Right lobe of liver (tissue), 6 donors: Measurements from ENCODE around the gene LAMC1. TPM values are rescaled to one million over a fixed set of nuclear protein-coding genes. Genes with fewer than 3 reads are reported as not detected.

Experiments used
- ATAC-seq, 4 donors: fragments of 200-7000 bp; cut with Tn5 transposase; one replicate each; pipeline ENCODE4 v1.9.1; 2020; ENCODE audit warnings: mild to moderate bottlenecking in 4 of 4, moderate library complexity in 4 of 4
- DNase-seq, 3 donors: peaks; one replicate each; pipeline ENCODE4 v3.0.0-alpha.2; 2020
- H3K27ac ChIP-seq, 3 donors: fragments of 200-600 bp; one replicate each; pipeline ENCODE4 v1.8.0; 2022
- H3K27me3 ChIP-seq, 2 donors: fragments of 200-600 bp; one replicate each; pipeline ENCODE4 v1.8.0; 2022
- H3K36me3 ChIP-seq, 4 donors: fragments of 200-600 bp; sonication (generic) in 1 of 4; one replicate each; pipeline versions ENCODE4 v1.5.1 to v1.8.0; 2017 to 2022; ENCODE audit warnings: control low read depth in 1 of 4
- H3K4me1 ChIP-seq, 4 donors: fragments of 200-600 bp; sonication (generic) in 1 of 4; one replicate each; pipeline versions ENCODE4 v1.5.1 to v1.8.0; 2017 to 2022; ENCODE audit warnings: control low read depth in 1 of 4
- H3K4me3 ChIP-seq, 3 donors: fragments of 200-600 bp; one replicate each; pipeline ENCODE4 v1.8.0; 2022
- H3K9me3 ChIP-seq, 4 donors: fragments of 200-600 bp; sonication (generic) in 1 of 4; one replicate each; pipeline versions ENCODE4 v1.5.1 to v1.8.0; 2017 to 2022; ENCODE audit warnings: control low read depth in 1 of 4
- POLR2A ChIP-seq: fragments of 450-650 bp; IDR thresholded peaks from one replicate; pipeline ENCODE4 v1.6.1; 2017; ENCODE audit warnings: antibody characterized with exemption, mild to moderate bottlenecking
- WGBS: methylation state at CpG from one replicate; pipeline ENCODE4 v1.1.6; 2018; ENCODE audit warnings: low coverage, low lambda C conversion rate; ENCODE audit not compliant: insufficient coverage; ENCODE audit errors: missing lambda C conversion rate; 5-methylcytosine and 5-hydroxymethylcytosine counted together
- intact Hi-C, 2 donors: fragments of 100-400 bp; cut with DNase I; formaldehyde crosslinking; loops; one replicate each; pipeline versions ENCODE4 v1.11.2 to v1.14.1; 2022
- total RNA-seq, 6 experiments: library from RNA; depleted of rRNA in 2 of 6; stranded (reverse); fragments of >200 nt in 2 of 6; fragmentation: NEBNext Ultra II Directional in 3 of 6; extraction: Animal tissue kit (Norgen Biotek cat#: 25700) in 3 of 6; gene quantifications; one replicate each; pipeline versions ENCODE4 v1.1.0 to v1.2.4, GENCODE V29; 2016 to 2023
- TF ChIP-seq, protein P1 (sequence below), 4 donors: fragments of 200-600 bp in 3 of 4; fragments of 450-650 bp in 1 of 4; IDR thresholded peaks; one replicate each; pipeline versions ENCODE4 v1.5.1 to v1.8.0; 2016 to 2022; ENCODE audit warnings: antibody characterized with exemption in 4 of 4, mild to moderate bottlenecking in 2 of 4
- donor health status: DM: no; HTN: yes; CAD: no.
- donor health status: DM: no; HTN: no; CAD: no.
- donor health status: DM: no; HTN: no; CAD: no.
- donor health status: DM: no; HTN: yes; CAD: no.
- donor health status: DM: no; HTN: yes; CAD: no.

Gene LAMC1
- total RNA-seq, 6 experiments from 2014 or later, result 18.5 to 53.2 (median 28.0) TPM

DNA sequence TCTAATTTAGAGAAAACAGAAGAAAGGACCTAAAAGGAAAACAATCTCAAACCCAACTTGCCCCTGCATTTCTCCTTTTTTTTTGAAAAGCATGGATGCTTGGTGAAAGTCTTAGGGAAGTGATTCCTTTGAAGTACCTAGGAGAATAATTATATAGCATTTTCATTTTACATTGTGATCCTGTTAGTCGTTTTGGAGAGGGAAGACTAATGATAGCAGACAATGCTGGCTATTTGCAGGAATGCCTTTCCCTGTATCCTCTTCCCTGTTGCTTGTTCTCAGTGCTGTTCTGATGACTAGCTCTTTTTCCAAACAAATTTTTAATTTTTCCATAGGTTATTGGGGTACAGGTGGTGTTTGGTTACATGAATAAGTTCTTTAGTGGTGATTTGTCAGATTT is 53.9 kb downstream of the LAMC1 start:
- 50% methylated on average over 1 of the region's 1 CpG for WGBS
- DNase-seq, result no peak
- Histone ChIP-seq H3K27ac (no peak overlapping the region), H3K36me3 (no peaks in the 10 kb centered on the region), H3K4me1 (peaks cover 0 to 38% (median 0%) of the 10 kb centered on the region in 4 donors), H3K27me3 (no peaks in the 10 kb centered on the region), H3K4me3 (no peak overlapping the region), H3K9me3 (no peaks in the 10 kb centered on the region)
- intact Hi-C loops, result no loop called here
- ATAC-seq, result no peak
- TF ChIP-seq, protein P1, sequence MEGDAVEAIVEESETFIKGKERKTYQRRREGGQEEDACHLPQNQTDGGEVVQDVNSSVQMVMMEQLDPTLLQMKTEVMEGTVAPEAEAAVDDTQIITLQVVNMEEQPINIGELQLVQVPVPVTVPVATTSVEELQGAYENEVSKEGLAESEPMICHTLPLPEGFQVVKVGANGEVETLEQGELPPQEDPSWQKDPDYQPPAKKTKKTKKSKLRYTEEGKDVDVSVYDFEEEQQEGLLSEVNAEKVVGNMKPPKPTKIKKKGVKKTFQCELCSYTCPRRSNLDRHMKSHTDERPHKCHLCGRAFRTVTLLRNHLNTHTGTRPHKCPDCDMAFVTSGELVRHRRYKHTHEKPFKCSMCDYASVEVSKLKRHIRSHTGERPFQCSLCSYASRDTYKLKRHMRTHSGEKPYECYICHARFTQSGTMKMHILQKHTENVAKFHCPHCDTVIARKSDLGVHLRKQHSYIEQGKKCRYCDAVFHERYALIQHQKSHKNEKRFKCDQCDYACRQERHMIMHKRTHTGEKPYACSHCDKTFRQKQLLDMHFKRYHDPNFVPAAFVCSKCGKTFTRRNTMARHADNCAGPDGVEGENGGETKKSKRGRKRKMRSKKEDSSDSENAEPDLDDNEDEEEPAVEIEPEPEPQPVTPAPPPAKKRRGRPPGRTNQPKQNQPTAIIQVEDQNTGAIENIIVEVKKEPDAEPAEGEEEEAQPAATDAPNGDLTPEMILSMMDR (IDR thresholded peaks at IDR 0.05), result no peak
- no peak for TF ChIP-seq POLR2A

DNA sequence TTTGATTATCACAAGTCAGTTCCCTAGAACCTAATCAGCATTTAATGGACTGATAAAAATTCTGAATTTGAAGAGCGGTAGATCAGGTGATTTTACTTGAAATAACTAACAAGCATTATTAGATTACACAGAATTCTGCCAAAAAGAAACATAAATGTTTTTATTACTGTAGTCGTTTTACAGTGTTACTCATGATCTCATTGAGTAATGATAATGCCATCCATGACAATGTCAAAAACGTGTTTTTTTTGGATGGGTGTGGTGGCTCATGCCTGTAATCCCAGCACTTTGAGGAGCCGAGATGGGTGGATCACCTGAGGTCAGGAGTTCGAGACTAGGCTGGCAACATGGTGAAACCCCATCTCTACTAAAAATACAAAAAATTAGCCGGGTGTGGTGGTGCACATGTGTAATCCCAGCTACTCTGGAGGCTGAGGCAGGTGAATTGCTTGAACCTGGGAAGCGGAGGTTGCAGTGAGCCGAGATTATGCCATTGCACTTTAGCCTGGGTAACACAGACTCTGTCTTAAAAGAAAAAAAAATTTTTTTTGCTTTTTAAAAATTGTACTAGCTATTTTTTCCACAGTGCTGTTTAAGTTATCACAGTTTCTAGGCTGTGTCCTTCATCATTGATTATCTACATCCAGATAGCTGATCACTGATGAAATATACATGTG is 56.6 kb downstream of the LAMC1 start:
- TF ChIP-seq POLR2A, result no peak
- TF ChIP-seq, protein P1 (IDR thresholded peaks at IDR 0.05), result no peak
- ATAC-seq (peak in 1 of 4 donors; percentile 17), DNase-seq (no peak)
- no peaks in the 10 kb centered on the region for H3K9me3 ChIP-seq
- peak overlapping the region in 1 of 3 donors; percentile 45 for H3K27ac ChIP-seq
- intact Hi-C loops, result no loop called here
- WGBS, result 72% methylated on average over 4 of the region's 8 CpGs
- no peak overlapping the region for H3K4me3 ChIP-seq
- H3K4me1 ChIP-seq, result peaks cover 0 to 20% (median 0%) of the 10 kb centered on the region in 4 donors
- no peaks in the 10 kb centered on the region for H3K36me3 ChIP-seq
- no peaks in the 10 kb centered on the region for H3K27me3 ChIP-seq

DNA sequence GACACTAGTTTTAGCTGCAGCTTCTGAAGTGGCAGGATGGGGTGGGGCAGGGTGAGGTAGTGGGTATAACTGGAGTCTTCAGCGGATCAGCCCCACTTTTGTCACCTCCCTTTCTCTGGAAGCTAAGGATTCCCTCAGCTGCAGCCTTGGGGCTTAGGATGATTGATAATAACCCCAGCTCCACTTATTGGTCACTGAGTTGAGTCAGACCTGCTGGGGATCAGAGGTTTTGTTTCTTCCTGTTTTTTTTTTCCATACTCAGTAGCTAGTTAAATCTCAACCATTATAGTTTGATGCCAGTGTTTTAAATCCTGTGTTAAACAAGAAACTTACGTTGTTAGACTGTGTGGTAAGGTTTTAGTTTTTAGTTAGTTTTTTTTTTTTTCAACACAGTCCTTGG is 57.2 kb downstream of the LAMC1 start:
- Histone ChIP-seq H3K36me3 (no peaks in the 10 kb centered on the region), H3K4me3 (no peak overlapping the region), H3K27me3 (no peaks in the 10 kb centered on the region), H3K9me3 (no peaks in the 10 kb centered on the region), H3K27ac (peak overlapping the region in 1 of 3 donors; percentile 45), H3K4me1 (peaks cover 0 to 20% (median 0%) of the 10 kb centered on the region in 4 donors)
- no peak for DNase-seq
- WGBS, result 63% methylated on average over 2 of the region's 2 CpGs
- peak in 3 of 4 donors; percentile 25 to 83 (median 70) for ATAC-seq
- TF ChIP-seq, protein P1 (IDR thresholded peaks at IDR 0.05), result no peak
- TF ChIP-seq POLR2A, result no peak
- intact Hi-C loops, result no loop called here

DNA sequence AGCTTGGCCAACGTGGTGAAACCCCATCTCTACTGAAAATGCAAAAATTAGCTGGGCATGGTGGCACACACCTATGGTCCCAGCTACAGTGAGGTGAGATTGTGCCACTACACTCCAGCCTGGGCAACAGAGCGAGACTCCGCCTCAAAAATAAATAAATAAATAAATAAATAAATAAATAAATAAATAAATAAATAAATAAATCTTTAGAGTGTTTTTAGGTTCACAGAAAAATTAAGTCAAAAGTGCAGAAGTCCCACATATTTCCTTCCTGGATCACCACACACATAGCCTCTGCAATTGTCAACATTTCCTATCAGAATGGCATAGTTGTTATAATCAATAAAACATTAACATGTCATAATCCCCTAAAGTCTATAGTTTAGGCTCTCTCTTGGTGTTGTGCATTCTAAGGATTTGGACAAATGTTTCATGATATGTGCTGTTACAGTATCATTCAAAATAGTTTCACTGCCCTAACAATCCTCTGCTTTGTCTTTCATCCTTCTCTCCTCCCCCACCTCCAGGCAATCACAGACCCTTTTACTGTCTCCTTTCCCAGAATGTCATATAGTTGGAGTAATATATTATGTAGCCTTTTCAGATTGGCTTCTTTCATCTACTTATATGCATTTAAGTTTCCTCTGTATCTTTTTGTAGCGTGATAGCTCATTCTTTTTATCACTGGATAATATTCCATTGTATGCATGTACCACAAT is 58.3 kb downstream of the LAMC1 start:
- Histone ChIP-seq H3K4me1 (peaks cover 0 to 20% (median 0%) of the 10 kb centered on the region in 4 donors), H3K27ac (no peak overlapping the region), H3K27me3 (no peaks in the 10 kb centered on the region), H3K36me3 (no peaks in the 10 kb centered on the region), H3K9me3 (no peaks in the 10 kb centered on the region), H3K4me3 (no peak overlapping the region)
- DNase-seq, result no peak
- no peak for TF ChIP-seq POLR2A
- TF ChIP-seq, protein P1 (IDR thresholded peaks at IDR 0.05), result no peak
- 94% methylated on average over 4 of the region's 4 CpGs for WGBS
- intact Hi-C loops, result no loop called here
- no peak for ATAC-seq
